CD4-positive, alpha-beta T cell (primary cell): ENCODE results near the gene ZBED2. TPM values are rescaled to one million over a fixed set of nuclear protein-coding genes. Genes with fewer than 3 reads are reported as not detected.

Experiments used
- ATAC-seq: fragments of 200-7000 bp; cut with Tn5 transposase; one replicate; pipeline ENCODE4 v1.10.0; 2022; ENCODE audit warnings: mild to moderate bottlenecking; ENCODE audit not compliant: poor library complexity
- CTCF ChIA-PET: fragments of 350-600 bp; sonication (Branson Sonifier 250); formaldehyde crosslinking; loops from one replicate; lab custom pipeline; 2021; ENCODE audit warnings: antibody characterized with exemption, inconsistent platforms; lab: Charles Lee
- POLR2A ChIA-PET: fragments of 350-600 bp; sonication (Branson Sonifier 250); formaldehyde crosslinking; loops from one replicate; lab custom pipeline; 2021; ENCODE audit warnings: antibody characterized with exemption, inconsistent platforms; lab: Charles Lee
- DNase-seq, 14 experiments: peaks; one replicate each; pipeline ENCODE4 v3.0.0-alpha.2; 2013 to 2020; ENCODE audit warnings: mixed read lengths in 2 of 14
- H3K27ac ChIP-seq, 2 donors: one replicate each; pipeline versions ENCODE4 v1.5.1 to v1.7.0; 2013; ENCODE audit warnings: low read length in 2 of 2, low read depth in 1 of 2, mild to moderate bottlenecking in 1 of 2
- H3K27me3 ChIP-seq, 2 experiments: 1 replicate in 1 of 2; 2 replicates in 1 of 2; pipeline versions ENCODE4 v1.6.1 to v1.7.0; 2013; ENCODE audit warnings: low read length in 2 of 2, control low read depth in 1 of 2, mild to moderate bottlenecking in 1 of 2, moderate library complexity in 1 of 2; ENCODE audit not compliant: insufficient read depth in 2 of 2, control insufficient read depth in 1 of 2
- H3K36me3 ChIP-seq: one replicate; pipeline ENCODE4 v1.6.1; 2013; ENCODE audit warnings: low read length, control low read depth; ENCODE audit not compliant: insufficient read depth
- H3K4me1 ChIP-seq: one replicate; pipeline ENCODE4 v1.6.1; 2013; ENCODE audit warnings: low read length, control low read depth; ENCODE audit not compliant: insufficient read depth
- H3K4me3 ChIP-seq: one replicate; pipeline ENCODE4 v1.5.1; 2013; ENCODE audit warnings: mild to moderate bottlenecking, low read length, moderate library complexity
- H3K9me3 ChIP-seq, 2 experiments: 1 replicate in 1 of 2; 2 replicates in 1 of 2; pipeline versions ENCODE4 v1.6.1 to v1.7.0; 2013; ENCODE audit warnings: low read length in 2 of 2, mild to moderate bottlenecking in 2 of 2, control low read depth in 1 of 2, moderate library complexity in 1 of 2; ENCODE audit not compliant: control insufficient read depth in 1 of 2, insufficient read depth in 1 of 2
- H3K27ac Mint-ChIP-seq: one replicate; pipeline ENCODE4 v1.8.0; 2020; ENCODE audit warnings: mixed read lengths
- H3K27me3 Mint-ChIP-seq: one replicate; pipeline ENCODE4 v1.8.0; 2021; ENCODE audit warnings: mixed read lengths
- H3K36me3 Mint-ChIP-seq: one replicate; pipeline ENCODE4 v1.8.0; 2021; ENCODE audit warnings: low read depth, mixed read lengths
- H3K4me1 Mint-ChIP-seq: one replicate; pipeline ENCODE4 v1.8.0; 2021; ENCODE audit warnings: low read depth, mixed read lengths
- H3K4me3 Mint-ChIP-seq: one replicate; pipeline ENCODE4 v1.8.0; 2020; ENCODE audit warnings: mild to moderate bottlenecking, mixed read lengths
- H3K9me3 Mint-ChIP-seq: one replicate; pipeline ENCODE4 v1.8.0; 2020; ENCODE audit warnings: mixed read lengths
- intact Hi-C, 2 experiments: fragments of 100-400 bp; cut with DNase I in 1 of 2; cut with micrococcal nuclease in 1 of 2; formaldehyde crosslinking; loops; one replicate each; pipeline versions ENCODE4 v1.15.1 to v1.9.0; 2023 to 2025; cut with DNase I, micrococcal nuclease
- total RNA-seq, 174 experiments: library from RNA in 2 of 174; stranded (reverse) in 2 of 174; gene quantifications; one replicate each; pipeline ENCODE4 v1.2.3 and lab custom pipeline; 2021 to 2026
- TF ChIP-seq, protein P1 (sequence below): fragments of 200-600 bp; IDR thresholded peaks from one replicate; pipeline ENCODE4 v1.8.0; 2022; ENCODE audit warnings: antibody characterized with exemption, mild to moderate bottlenecking

ZBED2 gene
- total RNA-seq, 2 experiments from 2014 or later, result 0.11 TPM; not detected in 1

DNA sequence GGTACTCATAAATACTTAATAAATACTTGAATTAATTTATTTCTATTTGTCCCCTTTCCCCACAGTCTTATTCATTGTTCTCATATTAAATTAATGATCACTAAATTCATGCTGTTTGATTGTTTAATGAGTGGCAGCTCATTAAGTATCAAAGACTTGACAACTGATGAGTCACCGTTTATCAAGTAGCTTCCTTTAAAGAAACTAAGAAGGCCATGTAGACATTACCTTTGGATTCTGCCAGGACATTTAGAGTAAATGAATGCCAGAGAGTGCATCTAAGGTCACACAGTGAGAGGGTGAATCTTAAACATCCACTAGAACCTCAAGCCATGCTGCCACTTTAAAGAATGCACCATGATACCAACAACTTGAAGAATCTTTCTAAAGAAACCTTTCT is 23.9 kb downstream of the ZBED2 start:
- Mint-ChIP-seq H3K9me3 (no peaks in the 10 kb centered on the region), H3K27ac (peak overlapping the region; percentile 52), H3K4me1 (peaks cover 78% of the 10 kb centered on the region), H3K4me3 (no peak overlapping the region), H3K36me3 (peaks cover 95% of the 10 kb centered on the region), H3K27me3 (no peaks in the 10 kb centered on the region)
- ChIA-PET POLR2A (no interaction called here), CTCF (no interaction called here)
- H3K27me3 ChIP-seq, result no peaks in the 10 kb centered on the region
- H3K27ac ChIP-seq, result no peak overlapping the region
- no peaks in the 10 kb centered on the region for H3K9me3 ChIP-seq
- DNase-seq (no peak), ATAC-seq (no peak)
- no peak overlapping the region for H3K4me3 ChIP-seq
- peaks cover 16% of the 10 kb centered on the region for H3K4me1 ChIP-seq
- TF ChIP-seq, protein P1, sequence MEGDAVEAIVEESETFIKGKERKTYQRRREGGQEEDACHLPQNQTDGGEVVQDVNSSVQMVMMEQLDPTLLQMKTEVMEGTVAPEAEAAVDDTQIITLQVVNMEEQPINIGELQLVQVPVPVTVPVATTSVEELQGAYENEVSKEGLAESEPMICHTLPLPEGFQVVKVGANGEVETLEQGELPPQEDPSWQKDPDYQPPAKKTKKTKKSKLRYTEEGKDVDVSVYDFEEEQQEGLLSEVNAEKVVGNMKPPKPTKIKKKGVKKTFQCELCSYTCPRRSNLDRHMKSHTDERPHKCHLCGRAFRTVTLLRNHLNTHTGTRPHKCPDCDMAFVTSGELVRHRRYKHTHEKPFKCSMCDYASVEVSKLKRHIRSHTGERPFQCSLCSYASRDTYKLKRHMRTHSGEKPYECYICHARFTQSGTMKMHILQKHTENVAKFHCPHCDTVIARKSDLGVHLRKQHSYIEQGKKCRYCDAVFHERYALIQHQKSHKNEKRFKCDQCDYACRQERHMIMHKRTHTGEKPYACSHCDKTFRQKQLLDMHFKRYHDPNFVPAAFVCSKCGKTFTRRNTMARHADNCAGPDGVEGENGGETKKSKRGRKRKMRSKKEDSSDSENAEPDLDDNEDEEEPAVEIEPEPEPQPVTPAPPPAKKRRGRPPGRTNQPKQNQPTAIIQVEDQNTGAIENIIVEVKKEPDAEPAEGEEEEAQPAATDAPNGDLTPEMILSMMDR, result no peak
- intact Hi-C loops, result no loop called here
- H3K36me3 ChIP-seq, result peaks cover 57% of the 10 kb centered on the region

DNA sequence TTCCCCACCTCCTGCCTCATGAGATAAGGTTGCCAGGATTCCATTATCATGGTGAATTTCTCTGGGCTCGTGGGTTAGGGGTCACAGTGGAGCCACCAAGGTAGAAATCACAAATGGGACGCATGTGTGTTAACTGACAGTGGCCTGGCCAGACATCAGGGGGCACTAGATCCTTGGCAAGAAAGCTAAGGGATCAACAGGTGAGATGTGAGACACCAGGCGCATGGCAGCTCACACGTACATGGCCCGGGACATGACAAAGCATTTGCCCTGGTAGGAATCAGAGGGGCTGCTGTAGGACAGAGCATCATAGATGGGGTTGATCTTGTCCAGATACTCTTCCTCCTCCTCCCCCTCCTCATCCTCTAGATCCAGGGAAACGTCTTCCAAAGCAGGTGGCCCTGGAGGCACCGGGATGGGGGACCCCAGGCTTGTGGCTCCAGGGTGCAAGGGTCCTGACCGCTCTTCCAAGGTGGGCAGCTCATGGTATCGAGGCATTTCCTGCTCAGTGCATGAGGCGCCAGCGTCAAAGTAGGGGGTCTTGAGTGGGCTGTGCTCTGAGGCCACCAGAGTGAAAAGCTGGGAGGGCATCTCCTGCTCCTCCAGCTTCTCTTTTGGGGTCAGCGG is 24.6 kb downstream of the ZBED2 start:
- no peak overlapping the region for H3K4me3 Mint-ChIP-seq
- ChIA-PET POLR2A (no interaction called here), CTCF (interaction anchor here (0.6 kb wide), 1 partner anchor 46 kb away, joined by 3 read pairs; no protein-coding TSS in a partner anchor)
- peaks cover 16% of the 10 kb centered on the region for H3K4me1 ChIP-seq
- peak overlapping the region; percentile 52 for H3K27ac Mint-ChIP-seq
- no peaks in the 10 kb centered on the region for H3K27me3 ChIP-seq
- H3K27me3 Mint-ChIP-seq, result no peaks in the 10 kb centered on the region
- H3K4me3 ChIP-seq, result no peak overlapping the region
- no peaks in the 10 kb centered on the region for H3K9me3 Mint-ChIP-seq
- intact Hi-C loops, result no loop called here
- peaks cover 88% of the 10 kb centered on the region for H3K36me3 Mint-ChIP-seq
- H3K27ac ChIP-seq, result no peak overlapping the region
- no peak for ATAC-seq
- H3K4me1 Mint-ChIP-seq, result peaks cover 76% of the 10 kb centered on the region
- DNase-seq, result no peak
- no peaks in the 10 kb centered on the region for H3K9me3 ChIP-seq
- H3K36me3 ChIP-seq, result peaks cover 51% of the 10 kb centered on the region
- TF ChIP-seq, protein P1, result no peak

DNA sequence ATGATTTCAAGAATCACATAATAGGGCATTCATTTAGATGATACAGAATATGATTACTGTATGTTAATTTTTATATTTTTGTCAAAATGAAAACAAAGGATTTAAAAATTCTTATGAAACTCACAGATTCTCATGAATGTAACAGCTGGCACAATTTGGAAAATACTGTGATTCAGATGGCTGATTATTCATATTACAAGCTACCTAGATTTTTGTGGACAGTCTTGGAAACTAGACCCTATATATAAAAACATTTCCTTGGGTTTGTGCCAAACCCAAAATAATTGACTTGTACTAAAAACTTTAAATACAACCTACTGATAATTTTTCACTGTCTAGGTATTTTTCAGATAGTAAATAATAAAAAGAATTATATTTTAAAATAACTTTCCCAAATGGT is 26.2 kb downstream of the ZBED2 start:
- ChIA-PET CTCF (interaction anchor here (1.0 to 1.1 kb wide), 2 partner anchors 9 to 47 kb away, joined by 3 read pairs; no protein-coding TSS in a partner anchor), POLR2A (interaction anchor here (0.7 to 1.2 kb wide), 2 partner anchors 18 to 1961 kb away, joined by 3 to 5 read pairs; no protein-coding TSS in a partner anchor)
- H3K36me3 Mint-ChIP-seq, result peaks cover 75% of the 10 kb centered on the region
- no peak overlapping the region for H3K27ac ChIP-seq
- TF ChIP-seq, protein P1, result no peak
- intact Hi-C loops, result no loop called here
- ATAC-seq, result no peak
- H3K4me3 ChIP-seq, result no peak overlapping the region
- DNase-seq, result no peak
- H3K9me3 ChIP-seq, result no peaks in the 10 kb centered on the region
- peaks cover 83% of the 10 kb centered on the region for H3K4me1 Mint-ChIP-seq
- H3K27me3 ChIP-seq, result no peaks in the 10 kb centered on the region
- H3K27ac Mint-ChIP-seq, result no peak overlapping the region
- no peaks in the 10 kb centered on the region for H3K27me3 Mint-ChIP-seq
- H3K36me3 ChIP-seq, result peaks cover 47% of the 10 kb centered on the region
- peaks cover 16% of the 10 kb centered on the region for H3K4me1 ChIP-seq
- H3K4me3 Mint-ChIP-seq, result no peak overlapping the region
- no peaks in the 10 kb centered on the region for H3K9me3 Mint-ChIP-seq
